SU-DHL-6 (cell line): Measurements from ENCODE around the gene ADAM12.

Source experiments
- H2AFZ ChIP-seq: fragments of 200-600 bp; sonication (generic); 2 replicates; pipeline ENCODE4 v1.6.1; 2014; ENCODE audit warnings: low read depth, mild to moderate bottlenecking, moderate library complexity, mixed read lengths, antibody characterized with exemption, low read length; ENCODE audit not compliant: severe bottlenecking
- H3F3A ChIP-seq: fragments of 200-600 bp; shearing (Covaris generic); 2 replicates; pipeline ENCODE4 v1.6.0; 2016; ENCODE audit warnings: antibody characterized with exemption, mild to moderate bottlenecking; ENCODE audit not compliant: insufficient read depth
- H3K27ac ChIP-seq: fragments of 200-600 bp; sonication (generic); 2 replicates; pipeline ENCODE4 v1.5.1; 2016; ENCODE audit warnings: low read depth, mild to moderate bottlenecking, low read length, moderate library complexity, mixed read lengths
- H3K27me3 ChIP-seq: fragments of 200-600 bp; sonication (generic), shearing (Covaris generic); 2 replicates; pipeline ENCODE4 v1.6.0; 2014; ENCODE audit warnings: mild to moderate bottlenecking, low read length
- H3K36me3 ChIP-seq: fragments of 200-600 bp; sonication (generic); 2 replicates; pipeline ENCODE4 v1.6.1; 2014; ENCODE audit warnings: mild to moderate bottlenecking, low read length, mixed read lengths
- H3K4me2 ChIP-seq: fragments of 300-600, 200-600 bp; shearing (Covaris generic), sonication (generic); 2 replicates; pipeline ENCODE4 v1.6.0; 2014; ENCODE audit warnings: low read length, low read depth, mild to moderate bottlenecking; ENCODE audit not compliant: poor library complexity, severe bottlenecking
- H3K4me3 ChIP-seq: fragments of 200-600 bp; sonication (generic); 2 replicates; pipeline ENCODE4 v1.5.1; 2014; ENCODE audit warnings: antibody characterized with exemption, low read length, mild to moderate bottlenecking, mixed read lengths; ENCODE audit not compliant: insufficient read depth, poor library complexity, severe bottlenecking
- H3K79me2 ChIP-seq: fragments of 200-600 bp; sonication (generic); 2 replicates; pipeline ENCODE4 v1.6.1; 2014; ENCODE audit warnings: mild to moderate bottlenecking, low read length, moderate library complexity; ENCODE audit not compliant: insufficient read depth
- H3K9ac ChIP-seq: fragments of 200-600 bp; sonication (generic); 2 replicates; pipeline ENCODE4 v1.7.0; 2014; ENCODE audit warnings: mild to moderate bottlenecking, low read length
- H3K9me2 ChIP-seq: fragments of 200-600 bp; sonication (generic); replicated peaks from 2 replicates; pipeline ENCODE4 v1.6.1; 2014; ENCODE audit warnings: low read length; ENCODE audit not compliant: insufficient read depth
- H3K9me3 ChIP-seq: fragments of 200-600 bp; sonication (generic); 2 replicates; pipeline ENCODE4 v1.6.1; 2014; ENCODE audit warnings: low read length, mixed read lengths; ENCODE audit not compliant: insufficient read depth
- H4K20me1 ChIP-seq: fragments of 200-600 bp; sonication (generic); 2 replicates; pipeline ENCODE4 v1.6.1; 2014; ENCODE audit warnings: low read depth, mild to moderate bottlenecking, antibody characterized with exemption, low read length, moderate library complexity, mixed read lengths
- CTCF ChIP-seq: fragments of 200-600 bp; sonication (generic); IDR thresholded peaks from one replicate; pipeline ENCODE4 v1.5.1; 2017; ENCODE audit warnings: antibody characterized with exemption, mild to moderate bottlenecking, low read length, moderate library complexity; ENCODE audit not compliant: insufficient read depth, poor library complexity, severe bottlenecking
- EZH2phosphoT487 ChIP-seq: fragments of 200-600 bp; sonication (generic), shearing (Covaris generic); conservative IDR thresholded peaks from 2 replicates; pipeline ENCODE4 v1.6.1; 2018; ENCODE audit warnings: mild to moderate bottlenecking, antibody characterized with exemption, low read length, moderate library complexity, mixed read lengths

The ADAM12 gene

GRCh38 chr10:126083009-126083408, 305.3 kb downstream of the ADAM12 start:
- Histone ChIP-seq H3K27me3 (no peaks in the 10 kb centered on the region), H3K4me3 (no peak overlapping the region), H4K20me1 (no peaks in the 10 kb centered on the region), H3K27ac (no peak overlapping the region), H3K9ac (no peak overlapping the region), H3K9me3 (no peaks in the 10 kb centered on the region), H3K36me3 (no peaks in the 10 kb centered on the region), H3F3A (no peaks in the 10 kb centered on the region), H2AFZ (no peak overlapping the region), H3K79me2 (no peaks in the 10 kb centered on the region), H3K9me2 (no peaks in the 10 kb centered on the region), H3K4me2 (no peak overlapping the region)
- TF ChIP-seq EZH2phosphoT487 (no peak), CTCF (no peak)

- H3F3A ChIP-seq = no peaks in the 10 kb centered on the region
- H4K20me1 ChIP-seq = no peaks in the 10 kb centered on the region
- H3K27ac ChIP-seq = no peak overlapping the region
- TF ChIP-seq CTCF (no peak), EZH2phosphoT487 (no peak)
- no peak overlapping the region for H3K9ac ChIP-seq
- H3K4me3 ChIP-seq = no peak overlapping the region
- no peak overlapping the region for H2AFZ ChIP-seq
- no peaks in the 10 kb centered on the region for H3K9me3 ChIP-seq
- H3K79me2 ChIP-seq = no peaks in the 10 kb centered on the region
- H3K27me3 ChIP-seq = no peaks in the 10 kb centered on the region
- no peak overlapping the region for H3K4me2 ChIP-seq
- H3K36me3 ChIP-seq = no peaks in the 10 kb centered on the region
- H3K9me2 ChIP-seq = no peaks in the 10 kb centered on the region
These were observed 306.3 kb downstream of the ADAM12 start for GRCh38 chr10:126081841-126082466.

- Histone ChIP-seq H3K9ac (no peak overlapping the region), H3F3A (no peaks in the 10 kb centered on the region), H3K36me3 (no peaks in the 10 kb centered on the region), H2AFZ (no peak overlapping the region), H3K27ac (no peak overlapping the region), H3K79me2 (no peaks in the 10 kb centered on the region), H4K20me1 (no peaks in the 10 kb centered on the region), H3K4me3 (no peak overlapping the region), H3K27me3 (no peaks in the 10 kb centered on the region), H3K4me2 (no peak overlapping the region), H3K9me3 (no peaks in the 10 kb centered on the region), H3K9me2 (no peaks in the 10 kb centered on the region)
- no peak for TF ChIP-seq EZH2phosphoT487
- TF ChIP-seq CTCF = no peak
These were observed 307.3 kb downstream of the ADAM12 start for GRCh38 chr10:126080879-126081411.
